HG03520 (cell line): ENCODE measurements around the gene CARD11.
"Not testable (repeated sequence)": the region's sequence is repeated elsewhere in the genome, so short reads cannot be mapped to it uniquely, and the experiment has no call there.

ENCODE experiments used
- ATAC-seq: cut with Tn5 transposase; IDR thresholded peaks from one replicate; pipeline ENCODE4 v1.9.1; 2021; ENCODE audit warnings: mild to moderate bottlenecking, moderate library complexity; ENCODE audit not compliant: unreplicated experiment

CARD11 gene

GRCh38 chr7:2966466-2967078 lies 77.1 kb downstream of the CARD11 start:
- ATAC-seq, result no peak

GRCh38 chr7:2965745-2966270 lies 77.9 kb downstream of the CARD11 start:
- ATAC-seq, result no peak

GRCh38 chr7:2965301-2965700 lies 78.4 kb downstream of the CARD11 start:
- ATAC-seq, result no peak

- no peak for ATAC-seq
Measured at GRCh38 chr7:2964208-2964607, 79.5 kb downstream of the CARD11 start.

- no peak for ATAC-seq
Measured at GRCh38 chr7:2962865-2963264, 80.8 kb downstream of the CARD11 start.

- ATAC-seq, result no peak
Measured at GRCh38 chr7:2959828-2960599, 83.7 kb downstream of the CARD11 start.

- no peak for ATAC-seq
Measured at GRCh38 chr7:2959103-2959680, 84.5 kb downstream of the CARD11 start.

- no peak for ATAC-seq
Measured at GRCh38 chr7:2958416-2959102, 85.1 kb downstream of the CARD11 start.

GRCh38 chr7:2957369-2957727 lies 86.3 kb downstream of the CARD11 start:
- ATAC-seq, result not testable (repeated sequence)

- no peak for ATAC-seq
Measured at GRCh38 chr7:2956526-2957368, 86.9 kb downstream of the CARD11 start.

- no peak for ATAC-seq
Measured at GRCh38 chr7:2956076-2956475, 87.6 kb downstream of the CARD11 start.

- no peak for ATAC-seq
Measured at GRCh38 chr7:2955269-2955668, 88.4 kb downstream of the CARD11 start.

GRCh38 chr7:2954433-2954853 lies 89.2 kb downstream of the CARD11 start:
- ATAC-seq, result no peak

GRCh38 chr7:2953588-2954407 lies 89.9 kb downstream of the CARD11 start:
- no peak for ATAC-seq

GRCh38 chr7:2953099-2953498 lies 90.6 kb downstream of the CARD11 start:
- ATAC-seq, result no peak

GRCh38 chr7:2952316-2952715 lies 91.4 kb downstream of the CARD11 start:
- ATAC-seq, result no peak

- ATAC-seq, result no peak
Measured at GRCh38 chr7:2950578-2950977, 93.1 kb downstream of the CARD11 start.

- no peak for ATAC-seq
Measured at GRCh38 chr7:2948749-2949148, 94.9 kb downstream of the CARD11 start.

- ATAC-seq, result no peak
Measured at GRCh38 chr7:2947058-2947780, 96.4 kb downstream of the CARD11 start.
